Skin epidermis (tissue), 12 donors: ENCODE data around the gene PCDHGA4.
A peak's percentile ranks its signal among the peaks of the same experiment; 100 is the strongest.
"Not testable (repeated sequence)": the region's sequence is repeated elsewhere in the genome, so short reads cannot be mapped to it uniquely, and the experiment has no call there.

Experiments used
- H3K27ac ChIP-seq, 21 experiments: fragments of 200-600 bp; sonication (generic) in 11 of 21; one replicate each; pipeline ENCODE4 v1.5.0; 2020; ENCODE audit warnings: mild to moderate bottlenecking in 3 of 21, inconsistent platforms in 2 of 21, moderate library complexity in 2 of 21
- H3K4me3 ChIP-seq, 7 experiments: fragments of 200-600 bp; sonication (generic) in 2 of 7; one replicate each; pipeline ENCODE4 v1.5.0; 2020; ENCODE audit warnings: inconsistent platforms in 2 of 7, mild to moderate bottlenecking in 2 of 7, moderate library complexity in 1 of 7

Gene PCDHGA4

GRCh38 chr5:141354900-141355469 lies at the start of gene PCDHGA4:
TSS of gene PCDHGA4 (plus strand) at chr5:141355021. CDS start at chr5:141355108, 87 bp downstream.
- no peak within 1 kb of the TSS for H3K4me3 ChIP-seq

GRCh38 chr5:141306630-141307029 lies 48.2 kb upstream of the PCDHGA4 start:
- Histone ChIP-seq H3K4me3 (no peak overlapping the region), H3K27ac (no peak overlapping the region)

More at GRCh38 chr5:141354900-141355469, at the start of gene PCDHGA4:
- H3K27ac ChIP-seq = no peak within 1 kb of the TSS

GRCh38 chr5:141313711-141314110 lies 41.1 kb upstream of the PCDHGA4 start:
- Histone ChIP-seq H3K27ac (no peak overlapping the region), H3K4me3 (no peak overlapping the region)

GRCh38 chr5:141316963-141317362 lies 37.9 kb upstream of the PCDHGA4 start:
- H3K27ac ChIP-seq, H3K4me3 ChIP-seq: not testable (repeated sequence)

GRCh38 chr5:141319202-141319601 lies 35.6 kb upstream of the PCDHGA4 start:
- Histone ChIP-seq H3K27ac (no peak overlapping the region), H3K4me3 (peak overlapping the region in 1 of 7 experiments; percentile 54)

- Histone ChIP-seq H3K27ac (peak overlapping the region in 1 of 21 experiments; percentile 89), H3K4me3 (peak overlapping the region; percentile 45 to 77 (median 63))
Measured at GRCh38 chr5:141319699-141320098, 35.1 kb upstream of the PCDHGA4 start.

- Histone ChIP-seq H3K27ac (peak within 1 kb of the TSS; percentile 71 to 98 (median 91)), H3K4me3 (peak within 1 kb of the TSS; percentile 45 to 77 (median 63))
Measured at GRCh38 chr5:141320225-141321169, 34.3 kb upstream of the PCDHGA4 start, which contains the start of gene TAF7. TSS of gene TAF7 (minus strand) at chr5:141320784. CDS start at chr5:141320044, 740 bp downstream.

- H3K27ac ChIP-seq = no peak overlapping the region
- no peak overlapping the region for H3K4me3 ChIP-seq
Measured at GRCh38 chr5:141322261-141322660, 32.6 kb upstream of the PCDHGA4 start.

GRCh38 chr5:141326088-141326854 lies 28.6 kb upstream of the PCDHGA4 start:
- H3K4me3 ChIP-seq = peak overlapping the region in 6 of 7 experiments; percentile 2 to 20 (median 14)

GRCh38 chr5:141328231-141328630 lies 26.6 kb upstream of the PCDHGA4 start:
- Histone ChIP-seq H3K27ac (no peak overlapping the region), H3K4me3 (no peak overlapping the region)

More at GRCh38 chr5:141326088-141326854, 28.6 kb upstream of the PCDHGA4 start:
- peak overlapping the region in 5 of 21 experiments; percentile 2 to 53 (median 8) for H3K27ac ChIP-seq

GRCh38 chr5:141330299-141331080 lies 24.3 kb upstream of the PCDHGA4 start, which contains the start of gene PCDHGA1:
TSS of gene PCDHGA1 (plus strand) at chr5:141330514.
- no peak within 1 kb of the TSS for H3K4me3 ChIP-seq
- no peak within 1 kb of the TSS for H3K27ac ChIP-seq

GRCh38 chr5:141332571-141332970 lies 22.2 kb upstream of the PCDHGA4 start:
- not testable (repeated sequence) for H3K27ac ChIP-seq, H3K4me3 ChIP-seq

GRCh38 chr5:141338538-141339306 lies 16.1 kb upstream of the PCDHGA4 start, which contains the start of gene PCDHGA2:
TSS of gene PCDHGA2 (plus strand) at chr5:141338760.
- H3K4me3 ChIP-seq = peak within 1 kb of the TSS in 1 of 7 experiments; percentile 25
- no peak within 1 kb of the TSS for H3K27ac ChIP-seq

- H3K27ac ChIP-seq, H3K4me3 ChIP-seq: not testable (repeated sequence)
Measured at GRCh38 chr5:141340781-141341354, 14.0 kb upstream of the PCDHGA4 start.

GRCh38 chr5:141342773-141343172 lies 12.0 kb upstream of the PCDHGA4 start:
- no peak overlapping the region for H3K27ac ChIP-seq
- H3K4me3 ChIP-seq = no peak overlapping the region

- no peak within 1 kb of the TSS for H3K4me3 ChIP-seq
- H3K27ac ChIP-seq = no peak within 1 kb of the TSS
Measured at GRCh38 chr5:141343242-141343952, 11.4 kb upstream of the PCDHGA4 start, which contains the start of gene PCDHGA3. TSS of gene PCDHGA3 (plus strand) at chr5:141343829. CDS start at chr5:141344034, 205 bp downstream.

- Histone ChIP-seq H3K4me3 (no peak overlapping the region), H3K27ac (no peak overlapping the region)
Measured at GRCh38 chr5:141343953-141344463, 10.8 kb upstream of the PCDHGA4 start.
